ENCODE measurements around the gene ST8SIA4. TPM values are rescaled to one million over a fixed set of nuclear protein-coding genes. Genes with fewer than 3 reads are reported as not detected.

Gene ST8SIA4, protein sequence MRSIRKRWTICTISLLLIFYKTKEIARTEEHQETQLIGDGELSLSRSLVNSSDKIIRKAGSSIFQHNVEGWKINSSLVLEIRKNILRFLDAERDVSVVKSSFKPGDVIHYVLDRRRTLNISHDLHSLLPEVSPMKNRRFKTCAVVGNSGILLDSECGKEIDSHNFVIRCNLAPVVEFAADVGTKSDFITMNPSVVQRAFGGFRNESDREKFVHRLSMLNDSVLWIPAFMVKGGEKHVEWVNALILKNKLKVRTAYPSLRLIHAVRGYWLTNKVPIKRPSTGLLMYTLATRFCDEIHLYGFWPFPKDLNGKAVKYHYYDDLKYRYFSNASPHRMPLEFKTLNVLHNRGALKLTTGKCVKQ
- 61.3 and 62.3 TPM in 2 replicates for total RNA-seq

DNA sequence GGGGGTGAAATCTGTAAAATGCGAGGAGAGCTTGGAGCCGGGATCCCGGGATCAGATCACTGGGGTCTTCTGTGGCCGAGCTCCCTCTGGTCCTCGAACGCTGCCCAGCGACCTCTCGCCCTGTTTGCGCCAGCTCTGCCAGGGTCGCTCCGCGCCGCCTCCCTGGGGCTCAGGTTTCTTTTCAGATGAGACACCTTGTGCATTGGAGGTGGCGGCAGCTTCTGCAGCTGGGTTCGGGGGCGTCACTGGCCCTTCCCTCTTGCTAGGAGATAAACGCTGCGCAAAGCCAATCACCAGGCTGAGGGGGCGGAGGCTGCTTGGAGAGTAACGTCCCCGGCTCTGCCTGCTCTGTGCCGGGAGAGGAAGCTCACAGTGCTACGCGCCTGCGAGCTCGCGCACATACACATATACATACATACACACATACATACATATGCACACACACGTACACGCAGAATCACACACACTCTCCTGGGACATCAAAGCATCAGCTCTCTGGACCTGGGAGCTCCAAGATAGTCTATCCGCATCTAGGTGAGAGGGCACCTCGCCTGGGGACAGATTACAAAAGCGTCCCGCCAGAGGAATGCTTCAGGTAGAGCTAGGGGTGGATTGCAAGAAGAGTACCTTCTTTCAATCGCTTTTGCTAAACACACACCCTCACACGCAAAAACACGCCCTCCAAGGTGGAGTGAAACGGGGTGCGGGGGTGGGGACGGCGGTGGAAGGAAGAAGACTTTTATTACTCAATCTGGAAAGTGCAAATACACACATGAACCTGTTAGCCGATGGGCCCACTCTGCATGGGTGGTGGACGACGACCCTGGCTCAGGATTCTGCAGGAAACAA lies at the start of gene ST8SIA4:
Gene ST8SIA4 (minus strand): TSS at position 244 of the 849 bp plus-strand sequence. CDS start 327 bp downstream, outside the sequence.
- peak within 1 kb of the TSS; percentile 96 for H3K27ac Mint-ChIP-seq
- H3K27me3 Mint-ChIP-seq: no peaks in the 10 kb centered on the region
- peaks cover 3% of the 10 kb centered on the region for H3K9me3 Mint-ChIP-seq
- peaks cover 35% of the 10 kb centered on the region for H3K4me1 Mint-ChIP-seq
- peak within 1 kb of the TSS; percentile 99 for H3K4me3 Mint-ChIP-seq
- intact Hi-C loops (cut with micrococcal nuclease): loop anchor here (1.0 to 10.0 kb wide), 8 partner anchors 123 to 1976 kb away; partner anchors contain the start of genes CHD1, FAM174A, PAM and SLCO4C1
- DNase-seq: peak; percentile 97
- peaks cover 23% of the 10 kb centered on the region for H3K36me3 Mint-ChIP-seq (ENCODE audit: low read depth)

GRCh38 chr5:100950985-100951384 lies 47.9 kb upstream of the ST8SIA4 start:
- no peaks in the 10 kb centered on the region for H3K4me1 Mint-ChIP-seq
- DNase-seq: no peak
- no peak overlapping the region for H3K27ac Mint-ChIP-seq
- H3K9me3 Mint-ChIP-seq: peaks cover 15% of the 10 kb centered on the region
- H3K36me3 Mint-ChIP-seq (ENCODE audit: low read depth): no peaks in the 10 kb centered on the region
- peaks cover 4% of the 10 kb centered on the region for H3K27me3 Mint-ChIP-seq
- no peak overlapping the region for H3K4me3 Mint-ChIP-seq
- intact Hi-C loops (cut with micrococcal nuclease): no loop called here

GRCh38 chr5:100913298-100913697 lies 10.2 kb upstream of the ST8SIA4 start:
- Mint-ChIP-seq H3K27ac (peak overlapping the region; percentile 46), H3K4me1 (peaks cover 19% of the 10 kb centered on the region), H3K27me3 (no peaks in the 10 kb centered on the region), H3K4me3 (no peak overlapping the region), H3K36me3 (ENCODE audit: low read depth) (peaks cover 4% of the 10 kb centered on the region), H3K9me3 (peaks cover 4% of the 10 kb centered on the region)
- DNase-seq: no peak
- intact Hi-C loops (cut with micrococcal nuclease): loop anchor here (1.0 kb wide), 1 partner anchor 8 kb away; no protein-coding TSS in a partner anchor

- intact Hi-C loops (cut with micrococcal nuclease): loop anchor here (10.0 kb wide), 1 partner anchor 284 kb away; no protein-coding TSS in a partner anchor
- no peak overlapping the region for H3K27ac Mint-ChIP-seq
Measured at GRCh38 chr5:100909034-100909433, 6.0 kb upstream of the ST8SIA4 start.

DNA sequence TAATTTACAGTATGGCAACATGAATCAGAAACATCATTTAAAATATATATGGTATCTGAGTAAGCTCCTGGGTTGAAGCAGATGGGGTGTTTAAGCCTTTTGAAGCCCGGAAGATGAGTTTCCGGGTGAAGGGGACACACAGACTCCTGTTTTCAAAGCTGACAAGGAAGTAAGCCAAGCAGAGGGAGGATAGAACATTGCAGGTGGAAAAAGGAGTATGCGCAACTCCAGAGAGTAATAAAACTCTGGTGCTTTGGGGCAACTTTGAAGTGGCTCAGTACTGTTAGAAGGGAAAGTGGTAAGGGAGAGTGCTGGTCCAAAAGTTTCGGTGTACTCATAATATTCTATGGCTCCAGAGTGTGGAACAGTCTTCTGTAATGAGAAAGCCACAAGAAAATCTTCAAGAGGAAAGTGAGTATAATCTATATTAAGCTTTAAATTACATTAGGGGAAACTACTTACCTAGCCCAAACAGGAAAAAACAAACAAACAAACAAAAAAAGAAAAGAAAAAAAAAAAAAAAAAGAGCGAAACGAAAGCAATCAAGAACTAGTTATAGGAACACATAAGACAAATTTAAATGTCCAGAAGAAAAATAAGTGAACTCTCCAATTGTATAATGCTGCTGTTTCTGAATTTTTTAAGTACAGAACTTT lies 2.3 kb upstream of the ST8SIA4 start:
- intact Hi-C loops (cut with micrococcal nuclease): loop anchor here (1.0 to 10.0 kb wide), 2 partner anchors 8 to 281 kb away; no protein-coding TSS in a partner anchor
- Mint-ChIP-seq H3K9me3 (peaks cover 7% of the 10 kb centered on the region), H3K4me1 (peaks cover 30% of the 10 kb centered on the region), H3K27me3 (no peaks in the 10 kb centered on the region), H3K4me3 (peak overlapping the region; percentile 99), H3K27ac (peak overlapping the region; percentile 96), H3K36me3 (ENCODE audit: low read depth) (peaks cover 12% of the 10 kb centered on the region)
- peak; percentile 73 for DNase-seq

More at GRCh38 chr5:100909034-100909433, 6.0 kb upstream of the ST8SIA4 start:
- H3K36me3 Mint-ChIP-seq (ENCODE audit: low read depth): peaks cover 2% of the 10 kb centered on the region
- H3K4me3 Mint-ChIP-seq: no peak overlapping the region
- no peaks in the 10 kb centered on the region for H3K27me3 Mint-ChIP-seq
- peaks cover 39% of the 10 kb centered on the region for H3K4me1 Mint-ChIP-seq
- H3K9me3 Mint-ChIP-seq: peaks cover 7% of the 10 kb centered on the region
- no peak for DNase-seq

DNA sequence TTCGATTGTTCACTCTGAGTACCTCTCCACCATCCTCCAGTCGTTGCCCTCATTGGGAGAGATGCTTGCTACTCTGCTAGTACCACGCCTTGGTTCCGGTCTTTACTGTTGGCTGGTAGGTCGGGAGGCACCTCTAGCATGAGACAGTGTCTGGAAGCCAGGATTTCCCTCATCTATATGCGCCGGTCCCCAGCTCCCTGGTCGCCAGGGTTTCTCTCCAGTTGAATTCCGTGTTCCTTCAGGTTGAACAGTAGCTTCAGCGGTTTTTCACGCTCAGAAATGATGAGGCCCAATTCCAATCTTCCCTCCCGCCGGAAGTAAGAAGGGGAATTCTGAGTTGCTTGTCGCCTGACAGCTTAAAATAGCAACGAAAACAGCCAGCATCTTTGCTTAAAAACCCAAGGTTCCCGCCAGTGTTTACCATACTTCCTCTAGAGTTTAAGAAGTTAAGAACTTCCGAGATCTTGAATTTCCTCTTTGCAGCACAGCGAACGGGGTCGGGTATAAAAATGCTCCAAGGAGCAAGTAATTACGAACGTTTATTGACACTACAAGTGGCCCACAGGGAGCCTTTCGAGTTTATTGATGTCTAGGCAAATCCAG lies 1.3 kb upstream of the ST8SIA4 start:
- Mint-ChIP-seq H3K36me3 (ENCODE audit: low read depth) (peaks cover 18% of the 10 kb centered on the region), H3K4me1 (peaks cover 29% of the 10 kb centered on the region)

DNA sequence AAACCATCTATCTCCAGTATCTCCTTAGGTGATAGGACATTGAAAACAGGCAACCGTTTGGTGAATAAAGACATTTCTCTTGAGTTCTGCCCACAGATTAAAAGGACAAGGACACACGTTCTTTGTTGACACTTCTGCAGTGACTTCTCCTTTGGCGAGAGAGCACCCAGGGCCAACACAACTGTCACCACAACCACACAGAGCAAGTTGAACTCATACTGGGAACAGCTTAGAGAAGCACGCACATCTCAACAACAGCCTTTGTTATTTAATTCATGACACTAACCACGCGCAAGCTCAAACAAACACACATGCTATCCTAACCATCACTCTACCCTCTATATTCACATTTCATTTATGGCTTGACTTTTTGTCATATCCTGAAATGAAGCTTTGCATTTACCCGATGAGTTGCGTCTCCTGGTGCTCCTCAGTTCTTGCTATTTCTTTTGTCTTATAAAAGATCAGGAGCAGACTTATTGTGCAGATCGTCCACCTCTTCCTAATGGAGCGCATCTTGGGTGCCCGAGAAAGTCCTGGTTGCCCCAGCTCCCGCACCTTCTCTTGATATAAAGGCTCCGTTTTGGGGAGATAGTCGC lies 543 bp downstream of the ST8SIA4 start:
- Mint-ChIP-seq H3K36me3 (ENCODE audit: low read depth) (peaks cover 24% of the 10 kb centered on the region), H3K4me1 (peaks cover 33% of the 10 kb centered on the region), H3K4me3 (peak overlapping the region; percentile 99), H3K27ac (peak overlapping the region; percentile 96), H3K9me3 (no peaks in the 10 kb centered on the region), H3K27me3 (no peaks in the 10 kb centered on the region)
- intact Hi-C loops (cut with micrococcal nuclease): loop anchor here (1.0 to 10.0 kb wide), 9 partner anchors 76 to 1975 kb away; partner anchors contain the start of genes CHD1, FAM174A, PAM and SLCO4C1
- DNase-seq: peak; percentile 81

More for the DNA sequence above, 1.3 kb upstream of the ST8SIA4 start:
- peaks cover 3% of the 10 kb centered on the region for H3K9me3 Mint-ChIP-seq
- intact Hi-C loops (cut with micrococcal nuclease): loop anchor here (5.0 to 10.0 kb wide), 6 partner anchors 172 to 1977 kb away; partner anchors contain the start of genes CHD1, PAM and SLCO4C1
- H3K4me3 Mint-ChIP-seq: peak overlapping the region; percentile 99
- H3K27me3 Mint-ChIP-seq: no peaks in the 10 kb centered on the region
- peak overlapping the region; percentile 96 for H3K27ac Mint-ChIP-seq
- peak; percentile 88 for DNase-seq

DNA sequence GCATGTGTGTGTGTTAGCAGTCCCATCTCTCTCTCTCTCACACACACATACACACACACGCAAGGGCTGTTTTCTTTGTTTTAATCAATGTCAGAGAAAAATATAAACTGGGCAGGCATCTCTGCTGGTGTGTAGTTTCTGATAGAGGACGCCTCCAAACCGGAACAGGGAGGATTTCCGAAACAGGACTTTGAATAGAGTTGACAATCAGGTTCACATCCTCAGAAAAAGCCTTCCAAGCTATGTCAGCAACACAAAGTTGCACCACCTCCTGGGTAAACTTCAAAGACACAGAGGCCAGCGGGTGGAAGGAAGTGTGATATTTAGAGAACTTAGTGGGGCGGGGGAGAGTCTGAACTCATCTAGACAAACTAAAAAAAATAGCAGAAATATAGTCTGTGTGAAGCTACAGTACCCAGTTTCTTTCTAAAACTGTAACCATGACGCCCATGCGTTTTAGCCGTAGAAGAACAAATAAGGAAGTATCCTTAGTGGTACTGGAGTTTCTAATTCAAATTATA lies 1.2 kb downstream of the ST8SIA4 start:
- peaks cover 35% of the 10 kb centered on the region for H3K4me1 Mint-ChIP-seq
- H3K4me3 Mint-ChIP-seq: peak overlapping the region; percentile 99
- intact Hi-C loops (cut with micrococcal nuclease): loop anchor here (1.0 to 10.0 kb wide), 7 partner anchors 76 to 1975 kb away; partner anchors contain the start of genes CHD1, PAM and SLCO4C1
- H3K9me3 Mint-ChIP-seq: no peaks in the 10 kb centered on the region
- peak; percentile 91 for DNase-seq
- no peaks in the 10 kb centered on the region for H3K27me3 Mint-ChIP-seq
- H3K36me3 Mint-ChIP-seq (ENCODE audit: low read depth): peaks cover 26% of the 10 kb centered on the region
- peak overlapping the region; percentile 96 for H3K27ac Mint-ChIP-seq

- peaks cover 3% of the 10 kb centered on the region for H3K9me3 Mint-ChIP-seq
- peak; percentile 97 for DNase-seq
- intact Hi-C loops (cut with micrococcal nuclease): loop anchor here (1.0 to 10.0 kb wide), 11 partner anchors 11 to 1974 kb away; partner anchors contain the start of genes CHD1, PAM and SLCO4C1
- H3K36me3 Mint-ChIP-seq (ENCODE audit: low read depth): peaks cover 29% of the 10 kb centered on the region
- peaks cover 36% of the 10 kb centered on the region for H3K4me1 Mint-ChIP-seq
- peak overlapping the region; percentile 96 for H3K27ac Mint-ChIP-seq
- H3K4me3 Mint-ChIP-seq: peak overlapping the region; percentile 99
- H3K27me3 Mint-ChIP-seq: no peaks in the 10 kb centered on the region
Measured at GRCh38 chr5:100900796-100901781, 2.0 kb downstream of the ST8SIA4 start.

DNA sequence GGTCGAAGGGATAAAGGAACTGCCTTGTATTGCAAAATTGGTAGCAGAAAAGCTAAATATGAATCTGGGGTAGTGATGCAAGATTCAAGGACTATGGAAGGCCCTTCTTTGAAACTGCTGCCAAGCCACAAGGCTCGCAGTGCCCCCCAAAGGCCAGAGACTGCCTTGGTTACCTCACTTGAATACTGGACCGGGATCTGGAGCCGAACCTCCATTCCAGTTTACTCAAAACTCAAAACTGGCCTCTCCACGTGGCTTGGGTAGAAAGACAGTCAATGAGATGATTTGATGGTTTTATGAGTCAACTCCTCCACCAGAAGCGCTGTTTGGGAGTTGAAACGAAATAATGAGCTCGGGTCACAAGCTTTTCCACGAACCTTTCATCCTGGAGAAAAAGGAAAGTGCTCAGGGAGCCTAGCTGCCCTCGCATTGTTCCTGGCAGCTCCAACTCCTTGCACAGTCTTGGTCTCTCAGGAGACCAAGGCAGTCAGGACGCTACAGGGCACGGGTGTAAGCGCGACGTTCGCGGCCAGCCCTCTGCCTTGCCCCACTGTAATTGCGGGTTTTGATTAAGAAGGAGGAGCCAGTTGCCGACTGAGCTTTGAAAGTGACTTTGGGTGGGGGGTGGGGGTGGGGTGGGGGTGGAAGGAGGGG lies 2.8 kb downstream of the ST8SIA4 start:
- intact Hi-C loops (cut with micrococcal nuclease): loop anchor here (1.0 to 10.0 kb wide), 11 partner anchors 10 to 1973 kb away; partner anchors contain the start of genes CHD1, PAM and SLCO4C1
- Mint-ChIP-seq H3K36me3 (ENCODE audit: low read depth) (peaks cover 37% of the 10 kb centered on the region), H3K9me3 (peaks cover 4% of the 10 kb centered on the region), H3K4me3 (peak overlapping the region; percentile 99), H3K27me3 (no peaks in the 10 kb centered on the region), H3K27ac (peak overlapping the region; percentile 97), H3K4me1 (peaks cover 40% of the 10 kb centered on the region)
- DNase-seq: no peak

GRCh38 chr5:100899675-100900074 lies 3.4 kb downstream of the ST8SIA4 start:
- Mint-ChIP-seq H3K27ac (peak overlapping the region; percentile 97), H3K27me3 (no peaks in the 10 kb centered on the region), H3K4me1 (peaks cover 39% of the 10 kb centered on the region), H3K36me3 (ENCODE audit: low read depth) (peaks cover 43% of the 10 kb centered on the region), H3K4me3 (peak overlapping the region; percentile 99), H3K9me3 (peaks cover 4% of the 10 kb centered on the region)
- intact Hi-C loops (cut with micrococcal nuclease): loop anchor here (1.0 to 10.0 kb wide), 11 partner anchors 9 to 1972 kb away; partner anchors contain the start of genes CHD1, PAM and SLCO4C1
- no peak for DNase-seq

All from activated CD4-positive, alpha-beta T cell treated with anti-CD3 and anti-CD28 coated beads, Interleukin-2, amount 10 ng/mL, durations not matched to agents 24 days and 14 days (primary cell).